Smooth muscle cell (in vitro differentiated cells): Measurements from ENCODE around the gene CKAP5. TPM values are rescaled to one million over a fixed set of nuclear protein-coding genes. Genes with fewer than 3 reads are reported as not detected.

Source experiments
- DNase-seq: peaks from one replicate; lab custom pipeline; 2025; ENCODE audit not compliant: unreplicated experiment; lab: John Stamatoyannopoulos, UW
- H2AFZ ChIP-seq: fragments of 200-600 bp; sonication (generic); 2 replicates; pipeline ENCODE4 v1.6.0; 2016; ENCODE audit warnings: antibody characterized with exemption, low read depth, mild to moderate bottlenecking
- H3F3A ChIP-seq: fragments of 200-600 bp; sonication (generic); 2 replicates; pipeline ENCODE4 v1.6.0; 2017; ENCODE audit warnings: antibody characterized with exemption, low read depth
- H3K27ac ChIP-seq: fragments of 200-600 bp; sonication (generic); 2 replicates; pipeline ENCODE4 v1.5.1; 2016; ENCODE audit warnings: low read depth, mild to moderate bottlenecking
- H3K27me3 ChIP-seq: fragments of 200-600 bp; sonication (generic); 2 replicates; pipeline ENCODE4 v1.6.1; 2016; ENCODE audit warnings: low read depth, mild to moderate bottlenecking
- H3K36me3 ChIP-seq: fragments of 200-600 bp; sonication (generic); 2 replicates; pipeline ENCODE4 v1.5.1; 2016; ENCODE audit warnings: low read depth
- H3K4me1 ChIP-seq: fragments of 200-600 bp; sonication (generic); 2 replicates; pipeline ENCODE4 v1.5.1; 2016; ENCODE audit warnings: low read depth
- H3K4me2 ChIP-seq: fragments of 200-600 bp; sonication (generic); 2 replicates; pipeline ENCODE4 v1.6.0; 2016; ENCODE audit warnings: mild to moderate bottlenecking
- H3K4me3 ChIP-seq: fragments of 200-600 bp; sonication (generic); 2 replicates; pipeline ENCODE4 v1.5.1; 2016; ENCODE audit warnings: mild to moderate bottlenecking
- H3K79me2 ChIP-seq: fragments of 200-600 bp; sonication (generic); 2 replicates; pipeline ENCODE4 v1.6.0; 2016; ENCODE audit warnings: low read depth, mild to moderate bottlenecking
- H3K9ac ChIP-seq: fragments of 200-600 bp; sonication (generic); 2 replicates; pipeline ENCODE4 v1.6.0; 2016; ENCODE audit warnings: low read depth
- H3K9me3 ChIP-seq: fragments of 200-600 bp; sonication (generic); replicated peaks from 2 replicates; pipeline ENCODE4 v1.5.1; 2016; ENCODE audit warnings: low read depth
- H4K20me1 ChIP-seq: fragments of 200-600 bp; sonication (generic); 2 replicates; pipeline ENCODE4 v1.6.0; 2016; ENCODE audit warnings: low read depth
- WGBS: methylation state at CpG from one replicate; pipeline ENCODE4 v1.1.7; 2016; ENCODE audit warnings: low lambda C conversion rate; 5-methylcytosine and 5-hydroxymethylcytosine counted together
- polyA plus RNA-seq: library from polyadenylated mRNA; unstranded; fragments of >200 nt; fragmentation: Nextera tagmentation; extraction: Ambion mirVana; gene quantifications from 2 replicates; pipeline ENCODE4 v1.2.1, GENCODE V29; 2016
- total RNA-seq: library from RNA; depleted of rRNA; stranded (reverse); fragments of >200 nt; gene quantifications from 2 replicates; pipeline ENCODE4 v1.2.3, GENCODE V29; 2014
- TF ChIP-seq, protein P1 (sequence below): fragments of 200-600 bp; sonication (generic); IDR thresholded peaks from 2 replicates; pipeline ENCODE4 v1.5.1; 2017; ENCODE audit warnings: borderline replicate concordance, mild to moderate bottlenecking, antibody characterized with exemption; ENCODE audit not compliant: insufficient read depth, poor library complexity, severe bottlenecking

CKAP5 gene
- total and polyA plus RNA-seq, 2 experiments from 2014 or later = 24.5 to 57.0 TPM

DNA sequence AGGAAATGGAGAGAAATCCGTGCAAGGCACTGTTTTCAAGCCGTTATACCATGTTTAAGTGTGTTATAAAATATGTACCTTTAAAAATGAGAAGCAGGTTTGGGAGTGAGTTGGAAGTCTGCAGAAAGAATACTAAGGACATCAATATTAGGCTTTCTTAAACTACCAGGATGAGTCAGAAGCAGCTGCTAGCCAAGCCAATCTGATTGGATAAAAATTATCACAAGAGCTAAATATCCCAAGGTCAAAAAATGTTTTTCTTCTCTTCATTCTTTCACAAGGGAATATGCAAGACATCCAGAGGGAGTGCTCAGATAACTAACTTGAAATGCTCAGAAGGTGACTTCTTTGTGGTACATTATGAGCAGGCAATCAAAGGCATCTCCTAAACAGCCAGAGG lies 19.3 kb upstream of the CKAP5 start:
- no peaks in the 10 kb centered on the region for H3K4me1 ChIP-seq
- H3F3A ChIP-seq = no peaks in the 10 kb centered on the region
- TF ChIP-seq, protein P1, sequence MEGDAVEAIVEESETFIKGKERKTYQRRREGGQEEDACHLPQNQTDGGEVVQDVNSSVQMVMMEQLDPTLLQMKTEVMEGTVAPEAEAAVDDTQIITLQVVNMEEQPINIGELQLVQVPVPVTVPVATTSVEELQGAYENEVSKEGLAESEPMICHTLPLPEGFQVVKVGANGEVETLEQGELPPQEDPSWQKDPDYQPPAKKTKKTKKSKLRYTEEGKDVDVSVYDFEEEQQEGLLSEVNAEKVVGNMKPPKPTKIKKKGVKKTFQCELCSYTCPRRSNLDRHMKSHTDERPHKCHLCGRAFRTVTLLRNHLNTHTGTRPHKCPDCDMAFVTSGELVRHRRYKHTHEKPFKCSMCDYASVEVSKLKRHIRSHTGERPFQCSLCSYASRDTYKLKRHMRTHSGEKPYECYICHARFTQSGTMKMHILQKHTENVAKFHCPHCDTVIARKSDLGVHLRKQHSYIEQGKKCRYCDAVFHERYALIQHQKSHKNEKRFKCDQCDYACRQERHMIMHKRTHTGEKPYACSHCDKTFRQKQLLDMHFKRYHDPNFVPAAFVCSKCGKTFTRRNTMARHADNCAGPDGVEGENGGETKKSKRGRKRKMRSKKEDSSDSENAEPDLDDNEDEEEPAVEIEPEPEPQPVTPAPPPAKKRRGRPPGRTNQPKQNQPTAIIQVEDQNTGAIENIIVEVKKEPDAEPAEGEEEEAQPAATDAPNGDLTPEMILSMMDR = no peak
- 98% methylated on average over 2 of the region's 2 CpGs for WGBS
- no peak overlapping the region for H3K4me3 ChIP-seq
- no peaks in the 10 kb centered on the region for H3K9me3 ChIP-seq
- H3K36me3 ChIP-seq = peaks cover 19% of the 10 kb centered on the region
- no peak overlapping the region for H3K4me2 ChIP-seq
- DNase-seq = no peak
- H3K27ac ChIP-seq = no peak overlapping the region
- no peak overlapping the region for H3K9ac ChIP-seq
- no peaks in the 10 kb centered on the region for H4K20me1 ChIP-seq
- no peaks in the 10 kb centered on the region for H3K27me3 ChIP-seq
- H3K79me2 ChIP-seq = no peaks in the 10 kb centered on the region
- H2AFZ ChIP-seq = no peak overlapping the region

DNA sequence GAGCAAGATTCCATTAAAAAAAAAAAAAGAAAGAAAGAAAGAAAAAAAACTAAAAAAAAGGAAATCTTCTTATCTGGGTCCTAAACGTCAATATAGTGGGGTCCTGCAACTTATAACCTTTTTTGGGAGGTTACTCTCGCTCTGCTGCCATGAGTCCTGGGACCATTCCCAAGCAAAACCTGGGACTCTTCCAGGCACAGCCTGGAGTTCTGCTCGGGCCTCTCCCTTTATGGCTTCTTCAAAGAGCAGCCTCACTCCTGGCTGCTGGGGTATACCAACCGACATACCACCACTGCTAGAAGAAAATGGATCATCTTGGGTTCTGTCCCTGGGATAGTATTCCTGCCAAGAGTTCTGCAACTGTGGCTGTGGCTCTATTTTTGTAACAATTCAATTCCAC lies 14.1 kb upstream of the CKAP5 start:
- 92% methylated on average over 4 of the region's 4 CpGs for whole genome bisulfite sequencing
- Histone ChIP-seq H3K9me3 (no peaks in the 10 kb centered on the region), H3K9ac (no peak overlapping the region), H3F3A (no peaks in the 10 kb centered on the region), H4K20me1 (no peaks in the 10 kb centered on the region), H3K36me3 (peaks cover 19% of the 10 kb centered on the region), H3K79me2 (no peaks in the 10 kb centered on the region), H3K27ac (no peak overlapping the region), H3K4me2 (no peak overlapping the region), H3K4me3 (no peak overlapping the region), H2AFZ (no peak overlapping the region), H3K4me1 (no peaks in the 10 kb centered on the region), H3K27me3 (no peaks in the 10 kb centered on the region)
- TF ChIP-seq, protein P1 = no peak
- no peak for DNase-seq

DNA sequence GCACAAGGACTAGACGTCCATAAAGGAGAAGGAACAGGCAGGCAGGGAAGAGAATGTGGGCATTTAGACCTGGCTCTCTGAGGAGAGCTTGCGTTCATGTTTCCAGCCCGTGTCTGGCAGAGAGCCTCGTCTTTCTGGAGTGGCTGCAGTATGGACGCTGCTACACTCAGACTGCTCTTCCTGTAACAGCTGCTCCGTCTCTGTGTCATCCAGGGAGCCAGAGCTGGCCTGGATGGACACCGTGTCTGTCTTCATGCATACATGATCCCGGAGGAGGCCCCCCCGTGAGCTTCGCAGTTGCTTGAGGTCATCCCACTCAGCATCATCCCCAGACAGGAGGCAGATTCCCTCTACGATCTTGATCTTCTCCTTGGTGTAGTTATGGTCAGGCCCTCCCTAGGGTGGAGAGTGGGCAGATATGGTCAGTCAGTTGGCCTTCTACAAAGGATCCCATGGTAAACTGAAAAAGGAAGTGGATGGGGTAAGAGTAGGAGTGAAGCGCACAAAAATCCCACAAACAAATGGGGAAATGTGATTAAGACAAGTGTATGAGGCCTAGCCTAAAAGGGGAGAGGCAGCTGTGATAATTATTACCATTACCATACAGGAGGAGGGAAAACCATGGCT lies 13.0 kb upstream of the CKAP5 start:
- H3K79me2 ChIP-seq = no peaks in the 10 kb centered on the region
- no peaks in the 10 kb centered on the region for H3K4me1 ChIP-seq
- H3K9ac ChIP-seq = no peak overlapping the region
- H3K4me2 ChIP-seq = no peak overlapping the region
- H4K20me1 ChIP-seq = no peaks in the 10 kb centered on the region
- H3F3A ChIP-seq = no peaks in the 10 kb centered on the region
- no peak overlapping the region for H2AFZ ChIP-seq
- no peak for DNase-seq
- no peaks in the 10 kb centered on the region for H3K27me3 ChIP-seq
- no peak overlapping the region for H3K27ac ChIP-seq
- H3K9me3 ChIP-seq = no peaks in the 10 kb centered on the region
- peaks cover 11% of the 10 kb centered on the region for H3K36me3 ChIP-seq
- H3K4me3 ChIP-seq = no peak overlapping the region
- TF ChIP-seq, protein P1 = no peak
- WGBS = 96% methylated on average over 12 of the region's 12 CpGs

DNA sequence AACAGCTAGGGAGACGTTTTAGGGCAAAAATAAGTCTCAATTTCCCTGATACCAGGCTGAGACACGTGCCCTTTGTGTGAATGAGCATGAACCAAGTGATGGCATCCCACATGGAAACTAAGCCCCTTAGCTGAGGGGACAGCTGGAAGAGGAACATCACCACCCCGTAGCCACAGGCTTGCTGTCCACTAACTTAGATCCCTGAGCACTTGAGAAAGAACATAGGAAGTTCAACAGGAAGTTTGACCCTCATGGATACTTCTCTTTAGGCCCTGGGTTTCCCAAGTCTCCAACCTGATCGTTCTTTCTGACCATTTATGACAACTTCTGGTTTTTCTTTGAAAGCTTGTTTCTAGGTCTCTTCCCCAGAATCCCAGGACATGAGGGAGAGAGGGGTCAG lies 11.6 kb upstream of the CKAP5 start:
- Histone ChIP-seq H3K4me1 (no peaks in the 10 kb centered on the region), H2AFZ (no peak overlapping the region), H4K20me1 (no peaks in the 10 kb centered on the region), H3F3A (no peaks in the 10 kb centered on the region), H3K36me3 (peaks cover 6% of the 10 kb centered on the region), H3K9ac (no peak overlapping the region), H3K4me3 (no peak overlapping the region), H3K4me2 (no peak overlapping the region), H3K27me3 (no peaks in the 10 kb centered on the region), H3K9me3 (no peaks in the 10 kb centered on the region), H3K27ac (no peak overlapping the region), H3K79me2 (no peaks in the 10 kb centered on the region)
- DNase-seq = no peak
- TF ChIP-seq, protein P1 = no peak
- 89% methylated on average over 4 of the region's 4 CpGs for WGBS
